Measurements from ENCODE around the gene PITPNC1.

Gene PITPNC1

DNA sequence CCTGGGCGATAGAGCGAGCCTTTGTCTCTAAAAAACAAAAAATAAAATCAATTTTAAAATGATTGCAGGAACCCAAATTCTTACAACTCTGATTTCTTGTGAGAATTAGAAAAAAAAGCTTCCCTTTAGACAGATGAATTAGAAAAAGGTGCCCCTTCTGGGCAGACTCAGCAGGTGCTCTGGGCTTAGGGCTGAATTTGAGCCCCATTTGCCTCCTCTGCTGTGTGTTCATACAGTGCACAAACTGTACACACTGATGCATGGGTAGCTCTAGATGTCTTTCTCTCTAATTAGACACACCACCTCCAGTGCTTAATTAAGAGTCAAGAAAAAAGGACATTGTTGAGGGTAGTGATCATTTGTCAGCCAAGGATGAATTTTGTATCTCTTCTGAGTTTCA, 302.1 kb downstream of the PITPNC1 start:
- Histone ChIP-seq H3K4me3 (ENCODE audit: low read depth in 1 of 2, low read length in 2 of 2) (no peak overlapping the region), H3K27ac (ENCODE audit: low read depth, low read length) (no peak overlapping the region), H3K9me3 (ENCODE audit: control insufficient read depth in 1 of 2, low read length in 2 of 2) (no peaks in the 10 kb centered on the region), H3K27me3 (ENCODE audit: control insufficient read depth in 1 of 2, insufficient read depth in 2 of 2, low read length in 2 of 2) (no peaks in the 10 kb centered on the region), H3K9ac (ENCODE audit: low read depth in 1 of 2, low read length in 2 of 2) (no peak overlapping the region), H3K4me1 (ENCODE audit: control insufficient read depth in 1 of 2, insufficient read depth in 2 of 2, low read length in 2 of 2) (no peaks in the 10 kb centered on the region), H3K36me3 (ENCODE audit: control insufficient read depth in 1 of 2, insufficient read depth in 2 of 2, low read length in 2 of 2) (no peaks in the 10 kb centered on the region)

DNA sequence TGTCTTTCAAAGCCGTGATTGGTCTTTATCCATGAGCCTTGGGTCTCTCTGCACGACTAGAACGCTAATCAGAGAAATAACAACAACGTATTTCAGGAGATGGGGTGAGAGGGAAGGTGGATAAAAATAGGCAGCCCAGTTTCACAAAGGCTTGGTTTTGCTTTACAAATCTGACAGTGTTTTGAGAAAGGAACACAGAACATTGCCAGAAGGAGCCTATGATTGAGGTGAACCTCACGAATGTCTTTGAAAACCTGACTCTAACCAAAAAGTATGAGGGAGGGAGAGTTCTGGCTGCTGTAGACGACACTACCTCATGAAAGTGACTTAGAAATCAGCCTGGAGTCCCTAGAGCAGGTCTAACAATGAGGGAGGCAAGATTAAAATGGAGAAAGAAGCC, 302.6 kb downstream of the PITPNC1 start:
- H3K9me3 ChIP-seq (ENCODE audit: control insufficient read depth in 1 of 2, low read length in 2 of 2), result no peaks in the 10 kb centered on the region
- H3K9ac ChIP-seq (ENCODE audit: low read depth in 1 of 2, low read length in 2 of 2), result no peak overlapping the region
- no peaks in the 10 kb centered on the region for H3K4me1 ChIP-seq (ENCODE audit: control insufficient read depth in 1 of 2, insufficient read depth in 2 of 2, low read length in 2 of 2)
- no peaks in the 10 kb centered on the region for H3K36me3 ChIP-seq (ENCODE audit: control insufficient read depth in 1 of 2, insufficient read depth in 2 of 2, low read length in 2 of 2)
- H3K27me3 ChIP-seq (ENCODE audit: control insufficient read depth in 1 of 2, insufficient read depth in 2 of 2, low read length in 2 of 2), result no peaks in the 10 kb centered on the region
- no peak overlapping the region for H3K4me3 ChIP-seq (ENCODE audit: low read depth in 1 of 2, low read length in 2 of 2)
- H3K27ac ChIP-seq (ENCODE audit: low read depth, low read length), result no peak overlapping the region

DNA sequence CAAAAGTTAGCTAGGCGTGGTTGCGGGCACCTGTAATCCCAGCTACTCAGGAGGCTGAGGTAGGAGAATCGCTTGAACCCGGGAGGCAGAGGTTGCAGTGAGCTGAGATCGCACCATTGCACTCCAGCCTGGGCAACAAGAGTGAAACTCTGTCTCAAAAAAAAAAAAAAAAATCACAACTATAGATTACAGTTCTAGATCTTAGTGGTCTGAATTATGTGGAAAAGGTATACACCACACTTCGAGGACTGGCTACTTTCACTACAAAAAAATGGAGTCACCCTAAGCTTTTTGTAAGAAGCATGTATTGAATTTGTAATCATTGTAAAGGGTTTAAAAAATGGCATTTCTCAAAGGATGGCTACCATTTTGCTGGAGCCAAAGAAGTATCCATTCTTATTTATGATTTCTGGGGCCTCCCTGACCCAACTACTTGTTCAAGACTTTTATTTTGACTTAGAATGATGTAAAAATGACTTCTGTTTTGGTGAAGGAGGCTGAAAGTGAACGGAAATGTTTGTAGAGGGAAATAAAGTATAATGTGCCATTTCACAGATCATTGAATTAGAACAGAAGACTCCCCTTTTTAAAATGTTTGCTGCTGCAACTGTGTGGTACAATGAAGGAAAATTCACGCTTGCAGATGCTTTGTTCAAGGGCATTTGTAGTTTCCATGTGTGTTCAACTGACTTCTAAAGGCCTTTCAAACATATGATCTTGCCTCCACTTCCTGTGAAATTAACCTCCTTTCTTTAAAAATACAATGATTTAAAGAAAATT, 303.6 kb downstream of the PITPNC1 start:
- Histone ChIP-seq H3K27me3 (ENCODE audit: control insufficient read depth in 1 of 2, insufficient read depth in 2 of 2, low read length in 2 of 2) (no peaks in the 10 kb centered on the region), H3K9ac (ENCODE audit: low read depth in 1 of 2, low read length in 2 of 2) (no peak overlapping the region), H3K4me1 (ENCODE audit: control insufficient read depth in 1 of 2, insufficient read depth in 2 of 2, low read length in 2 of 2) (no peaks in the 10 kb centered on the region), H3K9me3 (ENCODE audit: control insufficient read depth in 1 of 2, low read length in 2 of 2) (no peaks in the 10 kb centered on the region), H3K4me3 (ENCODE audit: low read depth in 1 of 2, low read length in 2 of 2) (no peak overlapping the region), H3K36me3 (ENCODE audit: control insufficient read depth in 1 of 2, insufficient read depth in 2 of 2, low read length in 2 of 2) (no peaks in the 10 kb centered on the region), H3K27ac (ENCODE audit: low read depth, low read length) (no peak overlapping the region)

DNA sequence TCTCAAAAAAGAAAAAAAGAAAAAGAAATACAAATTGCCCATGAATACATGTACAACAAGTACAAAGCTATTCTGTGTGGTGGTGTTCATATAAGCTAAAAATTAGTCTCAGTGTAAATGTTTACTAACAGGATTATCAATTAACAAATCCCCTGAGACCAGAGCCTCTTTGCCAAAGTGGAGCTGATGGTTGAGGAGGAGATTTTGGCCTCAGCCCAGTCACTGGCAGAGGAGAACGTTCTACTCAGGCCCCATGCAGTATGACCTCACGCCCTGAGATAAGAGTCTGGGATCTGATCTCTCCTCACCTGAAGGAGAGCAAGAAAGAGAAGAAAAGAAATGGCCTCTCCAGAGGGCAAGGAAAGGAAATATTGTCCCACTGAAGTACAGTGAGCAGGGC, 305.1 kb downstream of the PITPNC1 start:
- no peak overlapping the region for H3K9ac ChIP-seq (ENCODE audit: low read depth in 1 of 2, low read length in 2 of 2)
- H3K27ac ChIP-seq (ENCODE audit: low read depth, low read length), result no peak overlapping the region
- no peaks in the 10 kb centered on the region for H3K27me3 ChIP-seq (ENCODE audit: control insufficient read depth in 1 of 2, insufficient read depth in 2 of 2, low read length in 2 of 2)
- H3K36me3 ChIP-seq (ENCODE audit: control insufficient read depth in 1 of 2, insufficient read depth in 2 of 2, low read length in 2 of 2), result no peaks in the 10 kb centered on the region
- H3K4me3 ChIP-seq (ENCODE audit: low read depth in 1 of 2, low read length in 2 of 2), result no peak overlapping the region
- no peaks in the 10 kb centered on the region for H3K4me1 ChIP-seq (ENCODE audit: control insufficient read depth in 1 of 2, insufficient read depth in 2 of 2, low read length in 2 of 2)
- no peaks in the 10 kb centered on the region for H3K9me3 ChIP-seq (ENCODE audit: control insufficient read depth in 1 of 2, low read length in 2 of 2)

DNA sequence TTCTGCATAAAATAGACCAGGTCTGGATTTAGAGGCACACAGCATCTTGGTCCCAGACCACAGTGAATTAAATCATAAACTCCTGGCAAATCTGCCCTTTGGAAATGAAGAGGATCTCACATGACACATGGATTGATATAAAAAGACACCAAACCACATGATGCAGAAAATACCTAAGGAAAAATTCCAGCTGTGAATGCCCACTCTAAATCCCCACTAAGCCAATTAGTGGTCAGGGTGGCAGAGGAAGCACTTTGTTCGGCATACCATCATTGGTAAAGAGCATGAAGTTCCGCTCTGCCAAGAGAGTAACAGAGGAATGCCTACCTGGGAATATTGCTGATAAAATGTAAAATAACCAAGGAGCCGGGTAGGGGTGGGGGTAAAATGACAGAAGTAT, 308.3 kb downstream of the PITPNC1 start:
- Histone ChIP-seq H3K27me3 (ENCODE audit: control insufficient read depth in 1 of 2, insufficient read depth in 2 of 2, low read length in 2 of 2) (no peaks in the 10 kb centered on the region), H3K4me1 (ENCODE audit: control insufficient read depth in 1 of 2, insufficient read depth in 2 of 2, low read length in 2 of 2) (no peaks in the 10 kb centered on the region), H3K9me3 (ENCODE audit: control insufficient read depth in 1 of 2, low read length in 2 of 2) (no peaks in the 10 kb centered on the region), H3K4me3 (ENCODE audit: low read depth in 1 of 2, low read length in 2 of 2) (no peak overlapping the region), H3K27ac (ENCODE audit: low read depth, low read length) (no peak overlapping the region), H3K9ac (ENCODE audit: low read depth in 1 of 2, low read length in 2 of 2) (no peak overlapping the region), H3K36me3 (ENCODE audit: control insufficient read depth in 1 of 2, insufficient read depth in 2 of 2, low read length in 2 of 2) (no peaks in the 10 kb centered on the region)

DNA sequence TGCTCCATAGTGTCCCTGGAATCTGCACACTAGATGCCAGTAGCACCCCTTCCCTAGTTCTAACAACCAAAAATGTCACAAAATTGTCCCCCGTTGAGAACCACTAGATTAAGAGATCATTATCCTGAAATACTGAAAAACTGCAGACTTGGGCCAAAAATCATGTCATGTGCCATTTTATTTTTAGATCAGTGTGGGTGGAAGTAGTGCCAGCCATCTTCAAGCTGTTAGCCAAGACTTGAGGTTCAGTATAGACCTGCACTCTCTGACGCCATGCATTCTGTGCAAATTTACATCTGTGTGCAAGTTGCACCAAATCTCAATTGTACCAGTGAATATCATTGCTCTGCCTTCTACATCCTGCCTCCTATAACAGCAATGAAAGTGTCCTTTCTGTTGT, 309.2 kb downstream of the PITPNC1 start:
- Histone ChIP-seq H3K27me3 (ENCODE audit: control insufficient read depth in 1 of 2, insufficient read depth in 2 of 2, low read length in 2 of 2) (no peaks in the 10 kb centered on the region), H3K36me3 (ENCODE audit: control insufficient read depth in 1 of 2, insufficient read depth in 2 of 2, low read length in 2 of 2) (no peaks in the 10 kb centered on the region), H3K9me3 (ENCODE audit: control insufficient read depth in 1 of 2, low read length in 2 of 2) (no peaks in the 10 kb centered on the region), H3K4me1 (ENCODE audit: control insufficient read depth in 1 of 2, insufficient read depth in 2 of 2, low read length in 2 of 2) (no peaks in the 10 kb centered on the region), H3K9ac (ENCODE audit: low read depth in 1 of 2, low read length in 2 of 2) (no peak overlapping the region), H3K27ac (ENCODE audit: low read depth, low read length) (no peak overlapping the region), H3K4me3 (ENCODE audit: low read depth in 1 of 2, low read length in 2 of 2) (no peak overlapping the region)

DNA sequence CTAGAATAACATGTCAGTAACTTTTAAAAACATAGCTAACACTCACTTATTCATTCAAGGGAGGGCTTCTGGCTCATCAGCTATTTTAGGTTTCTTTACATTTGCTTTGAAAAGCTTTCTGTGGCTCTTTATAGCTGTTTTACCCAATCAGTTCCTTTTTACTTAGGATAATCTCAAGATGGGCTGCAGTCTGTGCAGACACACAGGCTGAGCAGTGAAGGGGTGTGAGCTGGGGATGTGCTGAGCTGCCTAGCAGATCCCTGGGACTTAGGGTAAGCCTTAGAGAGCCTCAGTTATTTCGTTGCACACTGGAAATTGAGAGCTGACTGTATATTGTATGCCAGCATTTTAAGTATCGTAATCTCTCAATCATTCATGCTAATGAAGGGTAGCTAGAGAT, 310.4 kb downstream of the PITPNC1 start:
- H3K9me3 ChIP-seq (ENCODE audit: control insufficient read depth in 1 of 2, low read length in 2 of 2), result no peaks in the 10 kb centered on the region
- no peak overlapping the region for H3K27ac ChIP-seq (ENCODE audit: low read depth, low read length)
- H3K4me3 ChIP-seq (ENCODE audit: low read depth in 1 of 2, low read length in 2 of 2), result no peak overlapping the region
- H3K9ac ChIP-seq (ENCODE audit: low read depth in 1 of 2, low read length in 2 of 2), result no peak overlapping the region
- no peaks in the 10 kb centered on the region for H3K27me3 ChIP-seq (ENCODE audit: control insufficient read depth in 1 of 2, insufficient read depth in 2 of 2, low read length in 2 of 2)
- H3K36me3 ChIP-seq (ENCODE audit: control insufficient read depth in 1 of 2, insufficient read depth in 2 of 2, low read length in 2 of 2), result no peaks in the 10 kb centered on the region
- H3K4me1 ChIP-seq (ENCODE audit: control insufficient read depth in 1 of 2, insufficient read depth in 2 of 2, low read length in 2 of 2), result no peaks in the 10 kb centered on the region

DNA sequence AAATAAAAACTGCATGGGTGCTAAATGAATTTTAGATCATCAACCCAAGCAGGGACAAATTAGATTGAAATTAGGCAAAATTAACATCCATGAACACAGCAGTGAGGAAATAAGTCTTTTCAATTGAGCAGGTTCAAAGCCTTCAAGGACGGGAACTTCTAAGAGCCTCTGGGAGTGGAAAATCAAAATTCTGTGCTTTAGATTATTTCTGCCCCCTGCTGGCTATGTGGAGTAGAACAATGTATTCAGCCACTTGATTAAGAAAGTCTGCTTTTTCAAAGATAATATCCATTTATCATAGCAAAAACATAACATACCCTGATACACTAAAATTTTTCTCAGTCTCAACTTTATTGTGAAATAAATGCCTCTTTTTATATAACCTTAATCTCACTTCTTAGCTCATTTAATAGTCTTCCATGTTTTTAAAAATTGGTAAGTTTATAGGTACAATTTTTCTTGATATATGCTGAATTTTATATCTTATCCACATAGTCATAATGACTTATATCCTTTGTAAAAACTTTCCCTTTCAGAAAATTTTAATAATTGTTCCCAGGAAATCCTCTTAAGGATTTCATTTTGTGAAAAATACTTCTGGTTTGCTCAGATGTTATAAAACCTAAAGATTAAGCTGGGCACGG, 312.6 kb downstream of the PITPNC1 start:
- no peak overlapping the region for H3K27ac ChIP-seq (ENCODE audit: low read depth, low read length)
- H3K4me3 ChIP-seq (ENCODE audit: low read depth in 1 of 2, low read length in 2 of 2), result no peak overlapping the region
- no peaks in the 10 kb centered on the region for H3K36me3 ChIP-seq (ENCODE audit: control insufficient read depth in 1 of 2, insufficient read depth in 2 of 2, low read length in 2 of 2)
- H3K9ac ChIP-seq (ENCODE audit: low read depth in 1 of 2, low read length in 2 of 2), result no peak overlapping the region
- H3K4me1 ChIP-seq (ENCODE audit: control insufficient read depth in 1 of 2, insufficient read depth in 2 of 2, low read length in 2 of 2), result no peaks in the 10 kb centered on the region
- H3K9me3 ChIP-seq (ENCODE audit: control insufficient read depth in 1 of 2, low read length in 2 of 2), result no peaks in the 10 kb centered on the region
- no peaks in the 10 kb centered on the region for H3K27me3 ChIP-seq (ENCODE audit: control insufficient read depth in 1 of 2, insufficient read depth in 2 of 2, low read length in 2 of 2)

DNA sequence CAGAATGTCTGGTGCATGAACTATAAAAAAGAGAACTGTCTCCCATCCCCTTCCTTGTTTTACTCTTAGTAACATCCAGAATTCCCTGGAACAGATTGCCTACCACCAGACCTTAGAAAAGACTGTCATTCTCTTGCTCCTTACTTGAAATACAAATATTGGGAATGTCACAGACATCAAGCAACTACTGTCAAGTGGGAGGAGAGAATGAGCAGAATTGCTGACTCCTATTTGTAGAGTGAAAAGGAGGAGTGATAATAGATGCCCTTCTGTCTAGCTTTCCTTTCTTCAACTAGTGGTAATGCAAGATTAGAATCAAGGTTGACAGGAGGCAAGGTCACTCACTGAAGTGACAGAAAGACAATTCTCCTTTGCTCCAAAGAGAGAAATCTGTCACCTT, 316.7 kb downstream of the PITPNC1 start:
- H3K27me3 ChIP-seq (ENCODE audit: control insufficient read depth in 1 of 2, insufficient read depth in 2 of 2, low read length in 2 of 2), result no peaks in the 10 kb centered on the region
- no peaks in the 10 kb centered on the region for H3K9me3 ChIP-seq (ENCODE audit: control insufficient read depth in 1 of 2, low read length in 2 of 2)
- H3K4me3 ChIP-seq (ENCODE audit: low read depth in 1 of 2, low read length in 2 of 2), result no peak overlapping the region
- H3K27ac ChIP-seq (ENCODE audit: low read depth, low read length), result no peak overlapping the region
- H3K4me1 ChIP-seq (ENCODE audit: control insufficient read depth in 1 of 2, insufficient read depth in 2 of 2, low read length in 2 of 2), result no peaks in the 10 kb centered on the region
- H3K9ac ChIP-seq (ENCODE audit: low read depth in 1 of 2, low read length in 2 of 2), result no peak overlapping the region
- H3K36me3 ChIP-seq (ENCODE audit: control insufficient read depth in 1 of 2, insufficient read depth in 2 of 2, low read length in 2 of 2), result no peaks in the 10 kb centered on the region

DNA sequence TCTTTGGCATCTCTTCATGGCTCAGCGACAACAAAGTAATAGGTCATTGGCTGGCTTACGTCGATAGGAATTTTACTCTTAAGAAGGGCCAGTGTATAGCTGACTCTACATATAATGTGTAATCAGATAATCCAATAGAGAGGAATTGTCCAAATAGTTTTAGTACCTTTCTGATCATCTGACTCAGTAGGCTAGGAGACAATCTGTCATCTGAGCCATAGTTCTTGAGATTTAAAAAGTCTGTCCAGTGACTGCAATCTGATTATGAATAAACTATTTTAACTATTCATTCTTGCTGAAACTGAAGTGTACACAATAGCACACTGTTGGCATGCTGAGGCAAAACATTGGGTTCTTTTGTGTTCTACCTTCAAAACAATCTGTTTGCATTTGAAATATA, 319.3 kb downstream of the PITPNC1 start:
- Histone ChIP-seq H3K27me3 (ENCODE audit: control insufficient read depth in 1 of 2, insufficient read depth in 2 of 2, low read length in 2 of 2) (peaks cover 0 to 4% of the 10 kb centered on the region in 2 donors), H3K36me3 (ENCODE audit: control insufficient read depth in 1 of 2, insufficient read depth in 2 of 2, low read length in 2 of 2) (no peaks in the 10 kb centered on the region), H3K4me3 (ENCODE audit: low read depth in 1 of 2, low read length in 2 of 2) (no peak overlapping the region), H3K9ac (ENCODE audit: low read depth in 1 of 2, low read length in 2 of 2) (no peak overlapping the region), H3K9me3 (ENCODE audit: control insufficient read depth in 1 of 2, low read length in 2 of 2) (no peaks in the 10 kb centered on the region), H3K4me1 (ENCODE audit: control insufficient read depth in 1 of 2, insufficient read depth in 2 of 2, low read length in 2 of 2) (no peaks in the 10 kb centered on the region), H3K27ac (ENCODE audit: low read depth, low read length) (no peak overlapping the region)

Measured in duodenal mucosa (tissue), 2 donors.